ENCODE data around the gene ACSL3. TPM values are rescaled to one million over a fixed set of nuclear protein-coding genes. Genes with fewer than 3 reads are reported as not detected.

Gene ACSL3
- total and polyA plus RNA-seq, 2 donors (not counting 3 experiments of a cell fraction or from before 2014, with no cell fraction given) = 58.7 to 139 TPM

DNA sequence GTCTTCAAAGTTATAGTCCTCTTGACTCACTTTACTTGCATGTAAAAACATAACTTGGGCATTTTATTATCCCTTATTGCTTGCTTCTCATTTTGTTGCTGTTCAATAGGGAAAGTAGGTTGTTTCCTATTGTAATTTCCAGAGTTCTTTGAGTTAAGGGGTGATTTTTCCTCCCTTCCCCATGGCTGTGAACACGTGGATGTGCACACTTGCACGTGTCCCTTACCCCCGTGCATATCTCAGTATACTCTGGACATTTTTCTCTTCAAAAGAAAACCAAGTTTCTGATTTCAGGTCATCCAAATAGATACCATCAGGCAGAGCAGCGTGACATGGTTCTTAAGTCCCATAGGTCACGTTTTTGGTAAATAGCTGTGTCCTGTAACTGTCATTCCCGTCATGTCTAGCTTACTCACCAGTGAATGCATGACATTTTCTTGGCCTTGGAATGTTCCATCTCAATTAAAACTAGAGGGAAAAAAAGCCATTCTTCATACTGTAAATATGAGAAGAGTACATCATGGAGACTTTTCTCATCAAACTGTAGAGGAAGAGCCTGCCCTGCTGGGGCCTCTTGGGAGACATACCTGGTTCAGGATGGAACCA, 107.8 kb downstream of the ACSL3 start:
- no peaks in the 10 kb centered on the region for H3K79me2 ChIP-seq (ENCODE audit: control insufficient read depth, insufficient read depth, low read length)
- FAIRE-seq = no peak

More for the DNA sequence above, 107.8 kb downstream of the ACSL3 start:
- dilution Hi-C loops (cut with MboI; ENCODE audit: extremely low pct_ligation_motif_present, low sequenced_read_pairs) (no loop called here), intact Hi-C loops (cut with micrococcal nuclease) (no loop called here)
- Histone ChIP-seq H2AFZ (ENCODE audit: low read depth, low read length) (no peak overlapping the region), H3K9ac (replicated peaks; ENCODE audit: extremely low read depth, insufficient read depth, low read length) (no peak overlapping the region), H3K27ac (ENCODE audit: insufficient read depth, low read depth, low read length) (no peak overlapping the region), H3K9me1 (replicated peaks; ENCODE audit: control insufficient read depth, extremely low read depth, insufficient read depth, low read length) (no peaks in the 10 kb centered on the region), H3K9me3 (replicated peaks; ENCODE audit: control insufficient read depth, insufficient read depth, low read length) (no peaks in the 10 kb centered on the region), H3K27me3 (ENCODE audit: control insufficient read depth in 2 of 2, insufficient read depth in 2 of 2, low read length in 2 of 2) (peaks cover 0 to 10% of the 10 kb centered on the region in 2 experiments), H3K4me2 (ENCODE audit: insufficient read depth, low read length) (no peak overlapping the region), H3K4me3 (replicated peaks in 1 of 3; ENCODE audit: insufficient read depth in 1 of 3, low read depth in 1 of 3, low read length in 3 of 3) (no peak overlapping the region), H3K4me1 (ENCODE audit: control insufficient read depth, extremely low read depth, insufficient read depth, low read length) (no peaks in the 10 kb centered on the region), H4K20me1 (replicated peaks; ENCODE audit: control insufficient read depth, extremely low read depth, insufficient read depth, low read length) (no peaks in the 10 kb centered on the region), H3K36me3 (ENCODE audit: control insufficient read depth in 2 of 2, extremely low read depth in 1 of 2, insufficient read depth in 2 of 2, low read length in 2 of 2) (no peaks in the 10 kb centered on the region)
- ChIA-PET CTCF (interaction anchor here (1.3 kb wide), 1 partner anchor 133 kb away, joined by 3 read pairs; no protein-coding TSS in a partner anchor), POLR2A (no interaction called here)
- no peak for DNase-seq (ENCODE audit: low read depth, low spot score)
- TF ChIP-seq POLR2AphosphoS5 (IDR thresholded peaks at IDR 0.05; ENCODE audit: insufficient read depth, low read depth, low read length) = no peak
- TF ChIP-seq FOS (IDR thresholded peaks at IDR 0.05; ENCODE audit: borderline replicate concordance, insufficient read depth, low read length) = no peak
- TF ChIP-seq, protein P1, sequence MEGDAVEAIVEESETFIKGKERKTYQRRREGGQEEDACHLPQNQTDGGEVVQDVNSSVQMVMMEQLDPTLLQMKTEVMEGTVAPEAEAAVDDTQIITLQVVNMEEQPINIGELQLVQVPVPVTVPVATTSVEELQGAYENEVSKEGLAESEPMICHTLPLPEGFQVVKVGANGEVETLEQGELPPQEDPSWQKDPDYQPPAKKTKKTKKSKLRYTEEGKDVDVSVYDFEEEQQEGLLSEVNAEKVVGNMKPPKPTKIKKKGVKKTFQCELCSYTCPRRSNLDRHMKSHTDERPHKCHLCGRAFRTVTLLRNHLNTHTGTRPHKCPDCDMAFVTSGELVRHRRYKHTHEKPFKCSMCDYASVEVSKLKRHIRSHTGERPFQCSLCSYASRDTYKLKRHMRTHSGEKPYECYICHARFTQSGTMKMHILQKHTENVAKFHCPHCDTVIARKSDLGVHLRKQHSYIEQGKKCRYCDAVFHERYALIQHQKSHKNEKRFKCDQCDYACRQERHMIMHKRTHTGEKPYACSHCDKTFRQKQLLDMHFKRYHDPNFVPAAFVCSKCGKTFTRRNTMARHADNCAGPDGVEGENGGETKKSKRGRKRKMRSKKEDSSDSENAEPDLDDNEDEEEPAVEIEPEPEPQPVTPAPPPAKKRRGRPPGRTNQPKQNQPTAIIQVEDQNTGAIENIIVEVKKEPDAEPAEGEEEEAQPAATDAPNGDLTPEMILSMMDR (IDR thresholded peaks at IDR 0.05; ENCODE audit: extremely low read depth in 1 of 2, insufficient read depth in 1 of 2, low read depth in 1 of 2, low read length in 2 of 2) = no peak
- no peak for TF ChIP-seq MYC (IDR thresholded peaks at IDR 0.05; ENCODE audit: low read depth, low read length)
- no peak for TF ChIP-seq JUN (IDR thresholded peaks at IDR 0.05; ENCODE audit: borderline replicate concordance, insufficient read depth, insufficient read length, low read depth)
- no peak for TF ChIP-seq POLR2A (IDR thresholded peaks at IDR 0.05; ENCODE audit: low read depth, low read length)
- TF ChIP-seq GATA2 (IDR thresholded peaks at IDR 0.05; ENCODE audit: insufficient read depth, insufficient read length, low read depth, low read length) = no peak
- no peak for TF ChIP-seq EZH2 (IDR thresholded peaks at IDR 0.05; ENCODE audit: borderline replicate concordance, low read depth, low read length, severe bottlenecking)
- TF ChIP-seq, protein P2, sequence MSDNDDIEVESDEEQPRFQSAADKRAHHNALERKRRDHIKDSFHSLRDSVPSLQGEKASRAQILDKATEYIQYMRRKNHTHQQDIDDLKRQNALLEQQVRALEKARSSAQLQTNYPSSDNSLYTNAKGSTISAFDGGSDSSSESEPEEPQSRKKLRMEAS (IDR thresholded peaks at IDR 0.05; ENCODE audit: insufficient read depth, insufficient read length) = no peak
- no TSS peak for BruUV-seq (replicated peaks)

Data from endothelial cell of umbilical vein (primary cell).